Esophagus squamous epithelium (tissue), 4 donors: ENCODE results near the gene PLXNC1.

Experiments used
- CTCF ChIP-seq, 6 experiments: fragments of 450-650 bp in 4 of 6; fragments of 200-600 bp in 2 of 6; sonication (generic) in 2 of 6; IDR thresholded peaks; one replicate each; pipeline ENCODE4 v1.5.1; 2016 to 2019; ENCODE audit warnings: antibody characterized with exemption in 6 of 6, mild to moderate bottlenecking in 4 of 6, moderate library complexity in 4 of 6
- POLR2A ChIP-seq, 4 donors: fragments of 450-650 bp; IDR thresholded peaks; one replicate each; pipeline ENCODE4 v1.6.1; 2017; ENCODE audit warnings: antibody characterized with exemption in 4 of 4, mild to moderate bottlenecking in 4 of 4, moderate library complexity in 3 of 4

GRCh38 chr12:94286583-94287244 is 138.3 kb downstream of the PLXNC1 start:
- TF ChIP-seq POLR2A (IDR thresholded peaks at IDR 0.05): no peak
- no peak for TF ChIP-seq CTCF (IDR thresholded peaks at IDR 0.05)
